ENCODE data around the gene REN.

Gene REN

DNA sequence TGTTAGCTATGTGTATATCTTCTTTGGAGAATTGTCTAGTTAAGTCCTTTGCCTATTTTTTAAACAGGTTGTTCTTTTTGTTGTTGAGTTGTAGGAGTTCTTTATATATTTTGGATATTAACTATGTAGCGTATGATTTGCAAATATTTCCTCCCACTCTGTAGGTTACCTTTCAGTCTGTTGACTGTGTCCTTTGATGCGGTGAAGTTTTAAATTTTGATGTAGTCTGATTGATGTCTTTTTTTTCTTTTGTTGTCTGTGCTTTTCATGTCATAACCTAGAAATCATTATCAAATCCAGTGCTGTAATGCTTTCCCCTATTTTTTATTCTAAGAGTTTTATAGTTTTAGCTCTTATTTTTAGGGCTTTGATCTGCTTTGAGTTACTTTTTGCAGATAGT, 38.8 kb upstream of the REN start:
- TF ChIP-seq GABPA (IDR thresholded peaks at IDR 0.05; ENCODE audit: low read depth) (no peak), CTCF (IDR thresholded peaks at IDR 0.05; ENCODE audit: insufficient read depth, low read length) (no peak), SPI1 (IDR thresholded peaks at IDR 0.05; ENCODE audit: borderline replicate concordance, low read depth) (no peak)
- TF ChIP-seq, protein P1, sequence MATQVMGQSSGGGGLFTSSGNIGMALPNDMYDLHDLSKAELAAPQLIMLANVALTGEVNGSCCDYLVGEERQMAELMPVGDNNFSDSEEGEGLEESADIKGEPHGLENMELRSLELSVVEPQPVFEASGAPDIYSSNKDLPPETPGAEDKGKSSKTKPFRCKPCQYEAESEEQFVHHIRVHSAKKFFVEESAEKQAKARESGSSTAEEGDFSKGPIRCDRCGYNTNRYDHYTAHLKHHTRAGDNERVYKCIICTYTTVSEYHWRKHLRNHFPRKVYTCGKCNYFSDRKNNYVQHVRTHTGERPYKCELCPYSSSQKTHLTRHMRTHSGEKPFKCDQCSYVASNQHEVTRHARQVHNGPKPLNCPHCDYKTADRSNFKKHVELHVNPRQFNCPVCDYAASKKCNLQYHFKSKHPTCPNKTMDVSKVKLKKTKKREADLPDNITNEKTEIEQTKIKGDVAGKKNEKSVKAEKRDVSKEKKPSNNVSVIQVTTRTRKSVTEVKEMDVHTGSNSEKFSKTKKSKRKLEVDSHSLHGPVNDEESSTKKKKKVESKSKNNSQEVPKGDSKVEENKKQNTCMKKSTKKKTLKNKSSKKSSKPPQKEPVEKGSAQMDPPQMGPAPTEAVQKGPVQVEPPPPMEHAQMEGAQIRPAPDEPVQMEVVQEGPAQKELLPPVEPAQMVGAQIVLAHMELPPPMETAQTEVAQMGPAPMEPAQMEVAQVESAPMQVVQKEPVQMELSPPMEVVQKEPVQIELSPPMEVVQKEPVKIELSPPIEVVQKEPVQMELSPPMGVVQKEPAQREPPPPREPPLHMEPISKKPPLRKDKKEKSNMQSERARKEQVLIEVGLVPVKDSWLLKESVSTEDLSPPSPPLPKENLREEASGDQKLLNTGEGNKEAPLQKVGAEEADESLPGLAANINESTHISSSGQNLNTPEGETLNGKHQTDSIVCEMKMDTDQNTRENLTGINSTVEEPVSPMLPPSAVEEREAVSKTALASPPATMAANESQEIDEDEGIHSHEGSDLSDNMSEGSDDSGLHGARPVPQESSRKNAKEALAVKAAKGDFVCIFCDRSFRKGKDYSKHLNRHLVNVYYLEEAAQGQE (IDR thresholded peaks at IDR 0.05; ENCODE audit: insufficient replicate concordance, low read depth): no peak

DNA sequence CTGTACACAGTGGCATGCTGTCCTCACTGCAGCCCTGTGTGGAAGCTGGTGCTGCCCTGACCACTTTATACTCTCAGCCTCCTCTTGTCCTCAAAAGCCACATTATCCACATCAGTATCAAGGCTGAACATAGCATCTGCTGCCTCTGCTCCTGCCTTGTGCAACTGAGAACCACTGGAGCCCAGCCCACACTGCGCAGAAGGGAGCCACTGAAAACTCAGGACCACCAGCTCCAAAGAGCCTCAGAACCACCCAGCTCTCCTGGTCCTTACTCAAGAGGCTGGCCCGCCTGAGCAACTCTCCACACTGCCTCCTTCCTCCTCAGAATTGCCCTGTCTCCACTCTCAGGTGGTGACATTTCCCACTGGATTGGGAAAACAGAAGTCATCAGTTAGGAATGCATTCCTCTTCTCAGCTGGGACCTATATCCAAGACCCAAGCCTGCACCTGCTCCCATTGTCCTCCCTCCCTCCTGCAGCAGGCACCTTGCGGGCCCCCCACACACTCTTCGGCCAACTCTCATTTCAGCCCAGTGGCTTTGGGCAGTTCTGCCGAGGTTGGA, 37.1 kb upstream of the REN start:
- no peak overlapping the region for H3K27ac ChIP-seq (replicated peaks)
- DNase-seq (ENCODE audit: low read depth in 1 of 2, low spot score in 1 of 2): no peak
- TF ChIP-seq CTCF (IDR thresholded peaks at IDR 0.05; ENCODE audit: insufficient read depth, low read length): no peak
- no peak for TF ChIP-seq POLR2AphosphoS5 (IDR thresholded peaks at IDR 0.05; ENCODE audit: low read depth)
- TF ChIP-seq, protein P1 (IDR thresholded peaks at IDR 0.05; ENCODE audit: insufficient replicate concordance, low read depth): no peak
- TF ChIP-seq GABPA (IDR thresholded peaks at IDR 0.05; ENCODE audit: low read depth): no peak
- TF ChIP-seq SPI1 (IDR thresholded peaks at IDR 0.05; ENCODE audit: borderline replicate concordance, low read depth): no peak
- H3K27me3 ChIP-seq (ENCODE audit: insufficient read depth, poor library complexity, severe bottlenecking): peaks cover 24% of the 10 kb centered on the region
- no peak overlapping the region for H3K4me3 ChIP-seq (replicated peaks; ENCODE audit: insufficient read depth, low read length)

More for the DNA sequence above, 38.8 kb upstream of the REN start:
- Histone ChIP-seq H3K27ac (replicated peaks) (no peak overlapping the region), H3K27me3 (ENCODE audit: insufficient read depth, poor library complexity, severe bottlenecking) (peaks cover 25% of the 10 kb centered on the region), H3K4me3 (replicated peaks; ENCODE audit: insufficient read depth, low read length) (no peak overlapping the region)
- DNase-seq (ENCODE audit: low read depth in 1 of 2, low spot score in 1 of 2): no peak

DNA sequence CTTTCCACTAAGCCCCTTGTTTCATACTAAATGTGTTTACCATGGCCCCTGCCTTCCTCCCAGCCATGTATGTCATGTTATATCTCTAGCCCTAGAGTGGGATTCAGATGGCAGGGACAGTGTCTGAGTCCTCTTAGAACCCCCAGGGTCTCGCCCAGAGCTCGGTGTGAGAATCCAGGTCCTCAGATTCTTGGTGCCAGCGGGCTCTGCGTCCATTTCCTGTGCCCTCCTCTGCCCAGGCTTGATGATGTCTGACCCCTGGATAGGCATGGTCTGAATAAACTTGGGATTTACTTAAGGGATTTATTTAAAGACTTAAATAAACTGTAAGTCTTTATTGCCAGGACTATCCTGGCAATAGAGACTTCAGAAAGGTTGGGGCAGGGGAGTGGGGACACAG, 36.3 kb upstream of the REN start:
- no peak for DNase-seq (ENCODE audit: low read depth in 1 of 2, low spot score in 1 of 2)

More for the DNA sequence above, 36.3 kb upstream of the REN start:
- no peak overlapping the region for H3K27ac ChIP-seq (replicated peaks)
- no peak overlapping the region for H3K4me3 ChIP-seq (replicated peaks; ENCODE audit: insufficient read depth, low read length)
- no peak for TF ChIP-seq SPI1 (IDR thresholded peaks at IDR 0.05; ENCODE audit: borderline replicate concordance, low read depth)
- no peak for TF ChIP-seq GABPA (IDR thresholded peaks at IDR 0.05; ENCODE audit: low read depth)
- TF ChIP-seq CTCF (IDR thresholded peaks at IDR 0.05; ENCODE audit: insufficient read depth, low read length): no peak
- no peak for TF ChIP-seq POLR2AphosphoS5 (IDR thresholded peaks at IDR 0.05; ENCODE audit: low read depth)
- TF ChIP-seq, protein P1 (IDR thresholded peaks at IDR 0.05; ENCODE audit: insufficient replicate concordance, low read depth): no peak
- peaks cover 26% of the 10 kb centered on the region for H3K27me3 ChIP-seq (ENCODE audit: insufficient read depth, poor library complexity, severe bottlenecking)

All from HL-60 (cell line).